H1 (cell line): Measurements from ENCODE around the gene SEC23IP.

Experiments
- ASH2L ChIP-seq: fragments of 200-600, 300-600 bp; sonication (generic); IDR thresholded peaks from one replicate; pipeline ENCODE4 v1.7.1; 2017; ENCODE audit warnings: low read length
- CTCF ChIP-seq, 3 experiments: IDR thresholded peaks; 1 replicate in 2 of 3; 2 replicates in 1 of 3; pipeline versions ENCODE4 v1.5.1 to v1.6.1; 2011; ENCODE audit warnings: low read length in 3 of 3, mild to moderate bottlenecking in 3 of 3, inconsistent platforms in 2 of 3, low read depth in 1 of 3, moderate library complexity in 1 of 3; ENCODE audit not compliant: insufficient read depth in 1 of 3; ENCODE audit errors: control extremely low read depth in 1 of 3
- HDAC6 ChIP-seq: IDR thresholded peaks from one replicate; pipeline ENCODE4 v1.7.1; 2012; ENCODE audit warnings: low read depth, mild to moderate bottlenecking, inconsistent platforms, low read length, moderate library complexity
- NANOG ChIP-seq: IDR thresholded peaks from 2 replicates; pipeline ENCODE4 v1.6.1; 2011; ENCODE audit warnings: low read length, low read depth, mild to moderate bottlenecking, inconsistent platforms; ENCODE audit not compliant: insufficient read depth, poor library complexity, severe bottlenecking
- POLR2A ChIP-seq, 2 experiments: IDR thresholded peaks; 1 replicate in 1 of 2; 2 replicates in 1 of 2; pipeline ENCODE4 v1.6.1; 2011; ENCODE audit warnings: low read depth in 2 of 2, low read length in 2 of 2, mild to moderate bottlenecking in 2 of 2; ENCODE audit errors: control extremely low read depth in 1 of 2
- POLR2AphosphoS5 ChIP-seq: IDR thresholded peaks from 2 replicates; pipeline ENCODE4 v1.6.1; 2011; ENCODE audit warnings: low read depth, low read length
- RFX5 ChIP-seq: IDR thresholded peaks from 2 replicates; pipeline ENCODE4 v1.6.1; 2011; ENCODE audit warnings: low read depth, low read length, improper control_type of control experiment, borderline replicate concordance
- SP4 ChIP-seq: IDR thresholded peaks from 2 replicates; pipeline ENCODE4 v1.6.1; 2012; ENCODE audit warnings: low read length, inconsistent platforms
- TEAD4 ChIP-seq: IDR thresholded peaks from 2 replicates; pipeline ENCODE4 v1.6.1; 2012; ENCODE audit warnings: low read depth, low read length, inconsistent platforms, mixed read lengths
- YY1 ChIP-seq: IDR thresholded peaks from 2 replicates; pipeline ENCODE4 v1.6.1; 2011; ENCODE audit warnings: low read depth, mild to moderate bottlenecking, low read length

- TF ChIP-seq CTCF (IDR thresholded peaks at IDR 0.05; ENCODE audit: control extremely low read depth in 1 of 3, insufficient read depth in 1 of 3, low read depth in 1 of 3, low read length in 3 of 3) (no peak), TEAD4 (no peak), NANOG (no peak), ASH2L (no peak), POLR2AphosphoS5 (no peak), POLR2A (IDR thresholded peaks at IDR 0.05; ENCODE audit: control extremely low read depth in 1 of 2, low read depth in 2 of 2, low read length in 2 of 2) (no peak), HDAC6 (no peak), RFX5 (no peak), YY1 (no peak), SP4 (no peak)
These were observed 97.4 kb downstream of the SEC23IP start for GRCh38 chr10:119989966-119990365.
